Breast epithelium (tissue), 3 donors: Measurements from ENCODE around the gene MRPS2.

ENCODE experiments used
- CTCF ChIP-seq, 3 donors: fragments of 450-650 bp; IDR thresholded peaks; one replicate each; pipeline ENCODE4 v1.5.1; 2016 to 2017; ENCODE audit warnings: antibody characterized with exemption in 3 of 3, mild to moderate bottlenecking in 3 of 3, moderate library complexity in 3 of 3
- POLR2A ChIP-seq: fragments of 450-650 bp; IDR thresholded peaks from one replicate; pipeline ENCODE4 v1.6.1; 2016; ENCODE audit warnings: antibody characterized with exemption, mild to moderate bottlenecking, moderate library complexity
- POLR2AphosphoS5 ChIP-seq, 3 donors: sonication (generic); formaldehyde crosslinking; IDR thresholded peaks; one replicate each; pipeline ENCODE4 v1.6.1; 2017; ENCODE audit warnings: antibody characterized with exemption in 3 of 3

- no peak for TF ChIP-seq CTCF (IDR thresholded peaks at IDR 0.05)
- TF ChIP-seq POLR2A, result no peak
- TF ChIP-seq POLR2AphosphoS5 (IDR thresholded peaks at IDR 0.05), result no peak
Observed at GRCh38 chr9:135473972-135474543, 26.4 kb upstream of the MRPS2 start.
